ENCODE results near the gene ACSF3. TPM values are rescaled to one million over a fixed set of nuclear protein-coding genes. Genes with fewer than 3 reads are reported as not detected.
"Not testable (repeated sequence)": the region's sequence is repeated elsewhere in the genome, so short reads cannot be mapped to it uniquely, and the experiment has no call there.

The ACSF3 gene
- total RNA-seq, 1 donor from 2014 or later = 21.7 TPM

DNA sequence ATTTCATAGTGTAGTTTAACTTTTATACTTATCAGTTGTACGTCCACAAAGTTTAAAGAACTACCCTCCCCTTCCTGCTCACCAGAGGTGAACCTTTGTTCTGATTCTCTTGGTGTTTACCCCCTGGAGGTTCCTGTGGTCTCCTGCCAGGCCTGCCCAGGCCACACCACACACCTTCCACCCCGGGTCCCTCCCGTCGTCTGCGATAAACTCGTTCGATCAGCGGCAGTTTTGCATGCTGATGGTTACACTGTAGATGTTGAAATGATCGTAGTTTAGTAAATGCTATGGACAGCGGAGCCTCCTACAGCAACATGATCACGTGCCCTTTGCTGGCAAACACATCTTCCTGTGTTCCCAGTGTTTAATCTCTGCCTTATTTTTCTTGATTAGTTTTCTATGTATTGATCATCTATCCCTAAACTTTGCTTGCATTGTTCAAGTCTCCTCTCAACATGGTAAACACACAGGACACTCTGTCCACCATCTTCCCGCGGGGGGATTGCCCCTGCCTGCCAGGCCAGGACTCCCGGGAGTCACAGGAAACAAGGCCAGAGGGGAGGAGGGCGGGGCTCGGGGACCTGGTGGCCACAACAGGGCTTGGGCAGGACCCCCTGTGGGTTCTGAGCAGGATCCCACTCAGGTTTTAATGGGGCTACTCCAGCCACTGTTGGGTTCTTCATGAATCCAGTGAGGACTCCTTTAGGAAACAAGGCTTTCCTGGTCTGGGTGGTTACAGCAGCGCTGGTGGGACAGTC, 2.8 kb upstream of the ACSF3 start:
- DNase-seq (ENCODE audit: extremely low read depth, low read depth, low spot score) = no peak

DNA sequence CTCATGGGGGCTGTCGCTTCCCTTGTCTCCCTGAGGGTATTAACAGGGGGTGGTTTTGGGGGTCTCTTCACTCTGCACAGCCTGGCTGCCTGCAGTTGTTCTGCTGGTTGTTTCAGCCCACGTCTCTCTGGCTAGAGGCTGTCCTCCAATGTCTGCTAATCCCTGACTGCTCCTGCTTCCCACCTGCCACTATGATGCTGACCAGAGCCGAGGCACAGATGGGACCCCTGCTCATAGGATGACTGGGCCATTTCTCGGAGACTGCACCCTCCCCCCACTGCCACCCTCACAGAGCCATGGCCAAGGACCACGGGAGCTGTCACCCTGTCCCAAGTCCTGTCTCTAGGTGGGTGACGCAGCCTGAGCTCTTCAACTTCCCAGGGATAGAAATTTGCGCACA, 1.6 kb upstream of the ACSF3 start:
- DNase-seq (ENCODE audit: extremely low read depth, low read depth, low spot score) = no peak

DNA sequence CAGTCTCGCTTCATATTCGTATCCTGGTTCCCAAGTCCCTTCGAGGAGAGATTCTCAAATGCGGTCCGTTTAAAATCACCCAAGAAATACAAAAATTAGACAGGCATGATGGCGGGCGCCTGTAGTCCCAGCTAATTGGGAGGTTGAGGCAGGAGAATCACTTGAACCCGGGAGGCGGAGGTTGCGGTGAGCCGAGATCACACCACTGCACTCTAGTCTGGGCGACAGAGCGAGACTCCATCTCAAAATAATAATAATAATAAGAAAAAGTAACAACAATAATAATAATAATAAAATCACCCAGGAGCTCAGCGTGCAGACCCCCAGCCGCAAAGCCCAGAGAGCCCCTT, 425 bp upstream of the ACSF3 start:
- DNase-seq (ENCODE audit: extremely low read depth, low read depth, low spot score) = not testable (repeated sequence)

DNA sequence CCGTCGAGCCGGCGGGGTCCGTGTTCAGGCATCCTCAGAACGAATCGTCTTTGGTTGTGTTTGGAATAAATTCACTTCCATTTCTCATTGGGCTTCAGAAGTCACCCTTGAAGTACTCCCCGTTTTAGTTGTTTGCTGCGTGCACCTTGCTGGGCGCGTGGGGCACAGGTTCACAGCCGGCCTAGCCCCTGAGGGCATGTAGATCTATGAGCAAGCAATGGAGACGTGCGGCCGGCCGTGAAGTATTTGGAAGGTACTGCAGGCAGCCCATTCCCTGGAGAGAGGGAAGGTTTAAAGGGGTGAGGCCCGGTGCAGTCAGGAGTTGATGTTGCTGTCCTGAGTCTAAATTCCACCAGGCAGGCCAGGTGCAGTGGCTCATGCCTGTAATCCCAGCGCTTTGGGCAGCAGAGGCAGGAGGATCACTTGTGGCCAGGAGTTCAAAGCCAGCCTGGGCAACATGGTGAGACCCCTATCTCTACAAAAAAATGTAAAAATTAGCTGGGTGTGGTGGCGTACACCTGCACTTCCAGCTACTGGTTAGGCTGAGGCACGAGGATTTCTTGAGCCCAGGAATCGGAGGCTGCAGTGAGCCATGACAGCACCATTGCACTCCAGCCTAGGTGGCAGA, 714 bp downstream of the ACSF3 start:
- no peak for DNase-seq (ENCODE audit: extremely low read depth, low read depth, low spot score)

DNA sequence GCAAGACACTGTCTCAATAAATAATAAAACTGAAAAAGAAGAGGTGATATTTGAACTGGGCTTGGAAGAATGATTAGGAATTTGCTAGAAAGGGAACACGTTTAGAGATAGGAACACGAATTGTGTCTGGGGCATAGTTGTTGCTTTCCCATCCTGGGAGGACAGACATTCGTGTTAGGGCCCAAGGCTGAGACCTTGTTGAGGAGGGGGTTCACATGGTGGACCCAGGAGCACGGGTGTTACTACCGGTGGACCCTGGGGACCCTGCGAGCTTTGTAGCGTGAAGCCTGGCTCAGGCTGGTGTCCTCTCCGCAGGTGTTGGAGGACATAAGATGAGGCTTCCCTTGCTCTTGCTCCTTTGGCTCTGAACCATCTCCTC, 1.2 kb downstream of the ACSF3 start:
- DNase-seq (ENCODE audit: extremely low read depth, low read depth, low spot score) = no peak

DNA sequence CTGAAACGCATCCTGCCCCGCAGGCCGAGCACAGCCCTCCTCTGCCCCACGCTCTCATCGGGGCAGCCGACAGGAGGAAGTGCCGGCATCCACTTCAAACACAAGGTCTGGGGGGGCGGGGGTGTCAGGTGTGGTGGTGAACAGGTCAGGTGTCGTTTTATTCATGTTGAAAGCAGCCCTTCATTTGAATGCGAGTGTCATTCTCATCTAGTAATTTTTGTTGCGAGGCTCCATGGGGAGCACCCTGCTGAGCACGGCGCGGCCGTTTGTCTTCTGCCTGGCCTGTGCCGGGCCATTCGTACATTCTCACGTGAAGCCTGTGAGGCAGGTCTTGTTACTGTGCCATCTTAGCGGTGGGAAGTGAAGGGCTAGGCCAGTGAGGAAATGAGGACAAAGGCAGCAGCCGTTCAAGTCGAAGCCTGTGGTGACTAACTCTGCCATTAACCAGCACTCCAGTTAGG, 1.9 kb downstream of the ACSF3 start:
- no peak for DNase-seq (ENCODE audit: extremely low read depth, low read depth, low spot score)

DNA sequence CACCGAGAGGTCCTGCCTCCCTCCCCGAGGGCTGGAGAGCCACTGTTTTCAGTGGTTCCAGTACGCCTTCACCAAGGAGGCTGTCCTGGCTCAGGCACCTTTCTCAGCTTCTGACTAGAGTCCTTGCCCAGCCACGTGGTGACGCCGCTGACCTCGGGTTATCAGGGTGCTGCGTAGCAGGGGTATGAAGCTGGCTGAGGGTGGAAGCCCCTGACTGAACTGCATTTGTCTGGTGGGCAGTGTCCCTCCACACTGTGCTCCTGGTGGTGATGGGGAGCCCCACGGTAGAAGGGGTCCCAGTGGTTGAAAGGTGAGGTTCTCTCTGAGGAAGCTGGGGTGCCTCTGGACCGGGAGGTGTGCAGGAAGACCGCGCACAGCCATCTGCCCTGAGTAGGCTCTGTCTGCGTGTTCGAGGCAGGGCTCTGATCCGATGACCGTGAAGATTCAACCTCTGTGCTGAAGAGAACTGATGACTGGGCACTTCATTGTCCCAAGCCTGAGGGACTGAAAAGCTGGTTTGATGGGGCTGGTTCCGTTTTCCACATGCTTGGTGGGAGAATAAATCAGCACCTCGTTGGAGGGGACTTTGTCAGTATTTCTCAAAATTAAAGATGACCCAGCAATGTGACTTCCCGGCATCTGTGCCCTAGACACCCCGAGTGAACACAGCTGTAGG, 2.5 kb downstream of the ACSF3 start:
- no peak for DNase-seq (ENCODE audit: extremely low read depth, low read depth, low spot score)

DNA sequence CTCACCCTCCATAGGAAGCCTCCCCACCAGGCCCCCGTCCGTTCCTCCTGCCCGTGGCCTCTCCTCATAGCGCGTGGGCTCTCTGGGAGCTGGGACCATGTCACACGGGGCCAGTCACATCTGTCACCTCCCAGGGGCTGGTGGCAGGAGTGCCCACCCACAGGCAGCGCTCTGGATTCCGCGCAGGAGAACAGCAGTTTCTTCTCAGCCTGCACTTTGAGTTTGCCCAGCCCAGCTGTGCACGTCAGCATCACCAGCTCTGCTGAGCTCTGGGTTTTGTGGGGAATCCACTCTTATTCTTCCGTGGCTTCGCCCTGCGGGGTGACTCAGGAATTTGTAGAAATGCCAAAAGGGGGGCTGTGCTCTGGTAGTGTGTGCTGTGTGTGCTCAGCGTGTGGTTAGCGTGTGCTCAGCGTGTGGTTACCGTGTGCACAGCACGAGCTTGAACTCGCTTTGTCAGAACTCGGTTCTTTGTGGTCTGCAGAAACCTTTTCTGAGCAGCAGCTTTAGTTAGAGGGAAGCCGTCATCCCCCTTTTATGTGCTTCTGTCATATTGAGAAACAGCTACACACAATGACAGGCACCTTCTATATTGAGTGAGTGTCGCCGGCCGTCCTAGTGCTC, 3.2 kb downstream of the ACSF3 start:
- no peak for DNase-seq (ENCODE audit: extremely low read depth, low read depth, low spot score)

DNA sequence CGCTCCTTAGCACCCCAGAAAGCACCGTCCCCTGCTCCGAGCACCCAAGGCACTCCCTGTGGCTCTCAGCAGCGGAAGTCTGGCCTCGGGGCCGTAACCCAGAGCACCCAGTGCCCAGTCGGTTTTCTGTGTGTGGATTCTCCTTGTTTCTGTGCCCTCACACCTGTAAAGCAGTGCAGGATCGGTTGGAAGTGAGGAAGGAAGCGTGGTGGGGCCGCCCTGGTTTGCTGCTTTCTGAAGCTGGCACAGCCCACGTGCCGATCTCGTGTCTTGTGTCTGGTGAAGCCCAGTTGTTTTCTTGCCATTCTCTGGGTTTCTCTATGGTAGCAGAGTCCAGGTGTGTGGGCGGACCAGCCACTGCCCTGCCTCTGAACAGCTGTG, 3.7 kb downstream of the ACSF3 start:
- no peak for DNase-seq (ENCODE audit: extremely low read depth, low read depth, low spot score)

DNA sequence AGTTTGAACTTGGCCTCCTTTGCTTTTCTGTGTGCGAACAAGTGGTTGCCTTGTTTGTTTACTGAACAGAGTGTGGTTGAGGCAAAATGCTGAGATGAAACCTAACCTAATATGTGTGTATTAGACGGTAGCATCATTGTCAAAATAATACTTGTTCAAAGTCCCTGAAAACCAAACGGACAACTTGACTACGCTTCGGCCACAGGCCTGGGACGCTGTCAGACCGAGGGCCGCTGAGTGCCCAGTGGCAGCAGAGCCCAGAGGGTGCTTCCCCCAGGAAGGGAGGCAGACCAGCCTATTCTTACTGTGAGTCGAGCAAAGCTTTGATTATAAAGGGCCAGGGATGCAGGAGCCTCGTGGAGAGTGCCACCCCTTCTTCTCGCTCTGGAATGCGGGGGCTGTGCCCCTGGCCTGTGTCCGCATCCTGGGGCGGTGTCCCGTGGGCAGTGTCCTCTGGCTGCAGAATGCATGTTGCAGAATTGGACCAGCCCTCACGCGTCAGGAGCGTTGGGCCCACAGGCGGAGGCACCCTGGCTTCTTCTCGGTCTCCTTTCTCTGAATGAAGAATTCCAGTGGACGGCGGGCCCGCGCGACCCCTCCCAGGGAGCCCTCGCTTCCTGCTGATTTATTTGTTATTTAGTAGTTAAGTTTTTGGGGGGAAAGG, 5.2 kb downstream of the ACSF3 start:
- no peak for DNase-seq (ENCODE audit: extremely low read depth, low read depth, low spot score)

DNA sequence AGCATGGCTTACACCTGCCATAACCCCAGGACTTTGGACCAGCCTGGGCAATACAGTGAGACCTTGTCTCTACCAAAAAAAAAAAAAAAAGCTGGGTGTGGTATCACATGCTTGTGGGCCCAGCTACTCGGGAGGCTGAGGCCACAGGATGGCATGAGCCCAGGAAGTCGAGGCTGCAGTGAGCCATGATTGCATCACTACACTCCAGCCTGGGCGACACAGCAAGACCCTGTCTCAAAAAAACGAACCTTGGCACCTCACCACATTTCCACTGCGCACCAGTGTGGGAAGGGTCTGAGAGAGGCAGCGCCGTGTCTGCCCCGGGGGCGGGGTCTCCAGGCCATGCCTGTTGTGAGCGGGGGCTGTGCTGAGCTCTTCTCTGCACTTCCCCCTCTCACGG, 6.3 kb downstream of the ACSF3 start:
- DNase-seq (ENCODE audit: extremely low read depth, low read depth, low spot score) = no peak

DNA sequence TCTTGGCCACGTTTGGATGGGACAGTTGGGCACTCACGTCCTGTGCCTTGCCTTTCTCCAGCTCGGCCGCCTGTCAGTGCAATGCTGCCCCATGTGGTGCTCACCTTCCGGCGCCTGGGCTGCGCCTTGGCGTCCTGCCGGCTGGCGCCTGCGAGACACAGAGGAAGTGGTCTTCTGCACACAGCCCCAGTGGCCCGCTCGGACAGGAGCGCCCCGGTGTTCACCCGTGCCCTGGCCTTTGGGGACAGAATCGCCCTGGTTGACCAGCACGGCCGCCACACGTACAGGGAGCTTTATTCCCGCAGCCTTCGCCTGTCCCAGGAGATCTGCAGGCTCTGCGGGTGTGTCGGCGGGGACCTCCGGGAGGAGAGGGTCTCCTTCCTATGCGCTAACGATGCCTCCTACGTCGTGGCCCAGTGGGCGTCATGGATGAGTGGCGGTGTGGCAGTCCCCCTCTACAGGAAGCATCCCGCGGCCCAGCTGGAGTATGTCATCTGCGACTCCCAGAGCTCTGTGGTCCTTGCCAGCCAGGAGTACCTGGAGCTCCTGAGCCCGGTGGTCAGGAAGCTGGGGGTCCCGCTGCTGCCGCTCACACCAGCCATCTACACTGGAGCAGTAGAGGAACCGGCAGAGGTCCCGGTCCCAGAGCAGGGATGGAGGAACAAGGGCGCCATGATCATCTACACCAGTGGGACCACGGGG, 7.1 kb downstream of the ACSF3 start:
- no peak for DNase-seq (ENCODE audit: extremely low read depth, low read depth, low spot score)

DNA sequence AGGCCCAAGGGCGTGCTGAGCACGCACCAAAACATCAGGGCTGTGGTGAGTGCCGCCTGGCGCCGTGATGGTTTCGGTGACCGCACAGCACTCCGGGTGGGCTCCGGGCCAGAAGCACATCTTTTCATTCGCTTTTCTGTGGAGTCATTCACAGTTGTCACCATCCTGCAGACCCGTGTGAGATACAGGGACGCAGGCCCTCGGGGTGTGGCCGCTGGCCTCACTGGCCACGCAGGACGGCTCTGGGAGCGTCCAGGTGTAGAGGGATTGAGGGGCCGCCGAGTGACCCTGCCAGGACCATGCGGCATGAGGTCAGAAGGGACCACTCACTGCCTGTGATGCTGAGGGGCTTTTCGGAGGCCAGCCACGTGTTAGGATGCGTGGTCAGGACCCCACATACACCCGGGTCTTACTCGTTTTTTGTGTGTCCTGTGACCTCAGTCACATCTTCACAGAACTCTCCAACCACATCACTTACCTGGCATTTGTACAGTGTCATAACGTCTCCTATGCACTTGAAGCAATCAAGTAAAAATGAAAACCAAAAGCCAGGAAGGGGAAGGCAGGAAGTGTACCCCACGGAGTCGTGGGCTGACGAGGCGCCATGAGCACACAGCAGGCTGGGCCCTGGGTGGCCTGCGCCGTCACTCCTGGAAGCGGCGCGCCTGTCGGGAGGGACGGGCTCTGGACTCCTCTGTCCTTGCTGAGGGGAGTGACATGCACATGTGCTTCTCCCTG, 7.8 kb downstream of the ACSF3 start:
- no peak for DNase-seq (ENCODE audit: extremely low read depth, low read depth, low spot score)

DNA sequence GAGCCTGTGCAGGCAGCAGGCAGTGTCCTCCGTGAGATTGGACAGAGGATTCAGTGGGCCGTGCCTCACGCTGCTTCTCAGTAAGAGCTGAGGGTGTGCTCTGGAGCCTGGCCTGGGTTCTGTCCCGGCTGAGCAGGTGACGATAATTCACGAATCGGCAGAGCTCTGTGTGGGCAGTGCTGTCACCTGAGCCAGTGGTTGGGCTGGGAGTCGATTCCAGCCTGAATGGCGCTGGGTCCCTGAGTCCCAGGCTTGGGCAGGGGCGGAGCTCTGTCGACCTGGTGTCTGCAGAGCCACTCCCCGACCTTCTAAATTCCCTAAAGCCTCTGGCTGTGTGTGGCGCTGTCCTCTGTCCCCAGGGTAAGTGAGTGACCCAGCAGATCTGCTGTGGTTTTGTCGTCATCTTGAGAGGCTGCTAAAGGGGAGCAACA, 8.4 kb downstream of the ACSF3 start:
- DNase-seq (ENCODE audit: extremely low read depth, low read depth, low spot score) = no peak

DNA sequence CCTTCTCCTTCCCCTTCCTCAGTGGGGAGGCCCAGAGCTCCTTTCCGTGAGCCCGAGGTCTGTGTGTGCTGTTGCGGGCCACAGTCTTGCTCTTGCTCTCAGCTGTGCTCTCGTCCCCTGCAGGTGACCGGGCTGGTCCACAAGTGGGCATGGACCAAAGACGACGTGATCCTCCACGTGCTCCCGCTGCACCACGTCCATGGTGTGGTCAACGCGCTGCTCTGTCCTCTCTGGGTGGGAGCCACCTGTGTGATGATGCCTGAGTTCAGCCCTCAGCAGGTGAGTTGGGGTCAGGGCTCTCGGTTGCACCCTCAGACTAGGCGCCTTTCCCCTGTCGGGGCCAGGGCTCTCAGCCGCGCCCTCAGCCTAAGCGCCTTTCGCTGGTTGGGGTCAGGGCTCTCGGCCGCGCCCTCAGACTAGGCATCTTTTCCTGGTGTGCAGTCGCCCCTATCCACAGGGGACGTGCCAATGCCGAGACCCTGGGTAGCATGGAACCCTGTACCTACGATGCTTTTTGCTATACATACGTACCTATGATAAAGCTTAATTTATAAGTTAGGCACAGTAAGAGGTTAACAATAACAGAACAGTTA, 8.9 kb downstream of the ACSF3 start:
- DNase-seq (ENCODE audit: extremely low read depth, low read depth, low spot score) = no peak

DNA sequence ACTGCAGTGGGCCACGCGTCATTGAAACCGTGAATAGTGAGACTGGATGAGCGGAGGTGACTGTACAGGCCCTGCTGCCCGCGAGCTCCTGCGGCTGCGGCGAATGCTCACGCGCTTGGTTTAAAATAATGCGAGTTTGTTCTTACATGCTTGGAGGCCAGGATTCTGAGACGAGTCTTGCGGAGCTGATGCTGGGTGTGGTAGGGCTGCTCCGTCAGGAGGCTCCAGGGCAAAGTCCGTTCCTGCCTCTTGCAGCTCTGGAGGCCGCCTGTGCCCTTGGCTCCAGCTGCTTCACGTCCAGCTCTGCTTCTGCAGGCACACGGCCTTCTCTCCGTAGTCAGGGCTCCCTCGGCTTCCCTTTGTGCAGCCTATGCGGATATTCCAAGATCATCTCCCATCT, 9.5 kb downstream of the ACSF3 start:
- no peak for DNase-seq (ENCODE audit: extremely low read depth, low read depth, low spot score)

DNA sequence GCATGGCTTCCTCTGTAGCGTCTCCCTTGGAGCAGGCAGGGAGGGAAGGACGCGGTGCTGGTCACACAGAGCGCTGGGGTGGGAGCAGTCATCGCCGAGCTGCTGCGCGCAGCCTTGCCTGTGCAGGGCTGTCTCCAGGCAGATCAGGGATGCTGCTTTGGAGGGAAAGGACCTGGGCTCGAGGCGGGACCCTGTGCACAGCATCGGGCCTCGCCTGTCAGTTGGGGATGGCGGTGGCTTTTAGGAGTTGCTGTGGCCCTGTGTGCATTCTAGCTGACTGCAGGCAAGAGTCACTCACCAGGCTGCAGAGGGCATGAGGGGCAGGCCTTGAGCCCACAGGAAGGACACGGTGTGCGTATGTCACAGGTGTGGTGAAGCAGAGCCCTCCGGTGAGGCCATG, 10.1 kb downstream of the ACSF3 start:
- DNase-seq (ENCODE audit: extremely low read depth, low read depth, low spot score) = no peak

DNA sequence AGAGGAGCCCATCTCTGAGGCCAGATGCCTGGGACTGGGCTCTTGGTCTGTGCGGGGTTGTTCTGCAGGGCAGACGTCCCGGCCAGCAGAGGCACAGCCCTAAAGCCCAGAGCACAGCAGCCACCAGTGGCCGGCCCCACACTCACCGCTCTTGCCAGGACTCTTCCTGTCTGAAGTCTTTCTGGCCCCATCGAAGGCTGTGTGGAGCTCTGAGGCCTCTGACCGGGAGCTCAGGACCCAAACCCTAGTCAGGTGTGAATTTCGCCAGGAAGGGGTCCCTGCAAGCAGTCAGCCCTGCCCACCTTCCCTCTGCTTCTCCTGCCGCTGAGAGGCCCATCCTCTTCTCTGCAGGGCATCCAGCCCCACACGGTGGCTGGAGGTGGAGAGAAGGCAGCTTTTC, 10.7 kb downstream of the ACSF3 start:
- no peak for DNase-seq (ENCODE audit: extremely low read depth, low read depth, low spot score)

DNA sequence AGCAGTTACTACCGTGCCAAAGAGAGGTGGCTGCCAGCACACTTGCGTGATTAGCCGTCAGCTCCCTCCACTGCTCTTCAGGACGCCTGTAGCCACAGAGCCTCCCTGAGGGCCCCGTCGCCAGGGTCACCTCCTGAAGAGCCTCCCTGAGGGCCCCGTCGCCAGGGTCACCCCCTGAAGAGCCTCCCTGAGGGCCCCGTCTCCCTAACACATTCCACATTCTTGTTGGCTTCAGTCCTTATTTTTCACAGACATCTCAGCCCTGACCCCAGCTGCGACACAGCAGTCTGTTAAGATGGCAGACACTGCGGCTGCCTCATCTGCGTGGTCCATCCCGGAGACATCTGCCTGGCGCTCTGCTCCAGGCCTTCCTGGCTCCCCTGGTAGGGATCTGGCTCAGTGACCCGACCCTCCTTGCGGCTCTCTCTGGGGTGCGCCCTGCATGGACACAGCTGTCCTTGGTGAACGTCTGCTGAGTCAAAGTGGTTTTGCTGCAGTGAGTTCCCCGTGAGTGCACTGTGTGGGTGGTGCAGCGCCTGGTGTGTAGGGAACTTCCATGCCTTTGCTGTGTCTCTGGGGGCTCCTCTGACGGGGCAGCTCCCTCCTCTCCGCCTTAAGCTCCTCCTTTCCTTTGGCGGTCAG, 11.4 kb downstream of the ACSF3 start:
- DNase-seq (ENCODE audit: extremely low read depth, low read depth, low spot score) = no peak
